Neutrophil (primary cell): ENCODE measurements around the gene MYEOV.
A peak's percentile ranks its signal among the peaks of the same experiment; 100 is the strongest.

ENCODE experiments used
- H3K27ac ChIP-seq: fragments of 200-600 bp; sonication (generic); 2 replicates; pipeline ENCODE4 v1.5.1; 2016; ENCODE audit warnings: mild to moderate bottlenecking, moderate library complexity
- H3K27me3 ChIP-seq: fragments of 200-600 bp; sonication (generic); 2 replicates; pipeline ENCODE4 v1.6.0; 2016; ENCODE audit warnings: mild to moderate bottlenecking
- H3K36me3 ChIP-seq: fragments of 200-600 bp; sonication (generic); 2 replicates; pipeline ENCODE4 v1.5.1; 2017
- H3K4me1 ChIP-seq, 2 experiments: fragments of 200-600 bp in 1 of 2; sonication (generic) in 1 of 2; 1 replicate in 1 of 2; 2 replicates in 1 of 2; pipeline versions ENCODE4 v1.5.1 to v1.6.1; 2013 to 2016; ENCODE audit warnings: low read depth in 1 of 2, low read length in 1 of 2, mild to moderate bottlenecking in 1 of 2, moderate library complexity in 1 of 2; ENCODE audit not compliant: control insufficient read depth in 1 of 2, insufficient read depth in 1 of 2
- H3K4me3 ChIP-seq, 2 experiments: fragments of 200-600 bp in 1 of 2; sonication (generic) in 1 of 2; 1 replicate in 1 of 2; 2 replicates in 1 of 2; pipeline ENCODE4 v1.5.1; 2013 to 2016; ENCODE audit warnings: low read depth in 1 of 2, low read length in 1 of 2, mild to moderate bottlenecking in 1 of 2, moderate library complexity in 1 of 2
- H3K9me3 ChIP-seq: fragments of 200-600 bp; sonication (generic); 2 replicates; pipeline ENCODE4 v1.5.1; 2016
- CTCF ChIP-seq: fragments of 200-600 bp; sonication (generic); IDR thresholded peaks from 2 replicates; pipeline ENCODE4 v1.5.1; 2016; ENCODE audit warnings: antibody characterized with exemption

Gene MYEOV

GRCh38 chr11:69310934-69311766 is 17.2 kb downstream of the MYEOV start:
- Histone ChIP-seq H3K27me3 (no peaks in the 10 kb centered on the region), H3K36me3 (no peaks in the 10 kb centered on the region), H3K9me3 (no peaks in the 10 kb centered on the region), H3K4me3 (peak overlapping the region in 1 of 2 experiments; percentile 31), H3K4me1 (peaks cover 25 to 33% of the 10 kb centered on the region in 2 experiments), H3K27ac (peak overlapping the region; percentile 76)
- no peak for TF ChIP-seq CTCF

GRCh38 chr11:69311767-69312385 is 17.9 kb downstream of the MYEOV start:
- H3K36me3 ChIP-seq = no peaks in the 10 kb centered on the region
- peak overlapping the region; percentile 20 to 31 for H3K4me3 ChIP-seq
- TF ChIP-seq CTCF = no peak
- no peaks in the 10 kb centered on the region for H3K9me3 ChIP-seq
- H3K27me3 ChIP-seq = no peaks in the 10 kb centered on the region
- H3K4me1 ChIP-seq = peaks cover 28 to 40% of the 10 kb centered on the region in 2 experiments
- peak overlapping the region; percentile 76 for H3K27ac ChIP-seq

DNA sequence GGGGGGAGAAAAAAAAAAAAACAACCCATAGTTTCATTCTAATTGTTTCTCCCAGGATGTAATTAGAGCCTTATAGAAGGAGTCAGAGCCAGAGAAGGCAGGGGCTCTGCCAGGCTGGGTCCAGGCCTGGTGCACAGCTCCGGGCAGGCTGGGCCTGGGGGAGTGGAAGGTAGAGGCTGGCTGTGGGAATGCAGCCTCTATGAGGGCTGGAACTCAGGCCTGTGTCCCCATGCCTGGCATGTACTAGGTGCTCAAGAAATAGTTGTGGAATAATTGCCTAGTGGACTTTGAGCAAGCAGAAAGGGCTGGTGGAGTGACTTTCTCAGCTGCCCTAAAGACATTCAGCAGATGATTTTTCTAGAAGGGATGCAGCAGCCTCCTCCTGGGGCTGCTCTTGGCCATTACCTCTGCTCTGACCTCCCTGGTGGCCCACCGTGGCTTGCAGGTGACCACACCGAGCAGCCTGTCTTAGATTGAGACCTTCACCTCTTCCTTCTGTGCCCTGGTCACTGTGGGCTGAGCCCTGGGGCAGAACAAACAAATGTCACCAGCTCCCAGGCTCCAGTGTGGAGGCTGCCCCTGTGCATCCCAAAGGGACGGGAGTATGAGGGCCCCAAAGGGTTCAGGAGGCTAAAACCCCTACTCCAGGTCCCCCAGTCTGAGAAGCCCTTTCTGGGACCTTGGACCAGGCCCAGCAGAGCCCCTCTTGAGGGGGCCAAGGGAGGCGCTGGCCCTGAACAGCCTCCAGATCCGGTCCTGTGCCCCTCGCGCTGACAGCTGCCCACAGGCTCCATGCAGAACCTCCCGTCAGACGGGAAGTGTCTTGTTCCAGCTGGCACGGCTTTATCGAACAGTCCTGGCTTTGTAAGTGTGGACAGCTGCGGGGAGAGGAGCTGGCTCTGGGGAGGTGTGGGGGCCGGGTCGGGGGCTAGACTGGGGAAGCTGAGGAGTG is 18.8 kb downstream of the MYEOV start:
- H3K36me3 ChIP-seq = no peaks in the 10 kb centered on the region
- no peak overlapping the region for H3K4me3 ChIP-seq
- H3K9me3 ChIP-seq = no peaks in the 10 kb centered on the region
- peaks cover 35 to 46% of the 10 kb centered on the region in 2 experiments for H3K4me1 ChIP-seq
- no peak for TF ChIP-seq CTCF
- no peaks in the 10 kb centered on the region for H3K27me3 ChIP-seq
- H3K27ac ChIP-seq = no peak overlapping the region

GRCh38 chr11:69313992-69314391 is 20.0 kb downstream of the MYEOV start:
- no peak for TF ChIP-seq CTCF
- no peaks in the 10 kb centered on the region for H3K9me3 ChIP-seq
- H3K36me3 ChIP-seq = no peaks in the 10 kb centered on the region
- no peak overlapping the region for H3K27ac ChIP-seq
- no peaks in the 10 kb centered on the region for H3K27me3 ChIP-seq
- peaks cover 35 to 46% of the 10 kb centered on the region in 2 experiments for H3K4me1 ChIP-seq
- H3K4me3 ChIP-seq = no peak overlapping the region

GRCh38 chr11:69314555-69314954 is 20.6 kb downstream of the MYEOV start:
- Histone ChIP-seq H3K9me3 (no peaks in the 10 kb centered on the region), H3K27me3 (no peaks in the 10 kb centered on the region), H3K4me3 (no peak overlapping the region), H3K36me3 (no peaks in the 10 kb centered on the region), H3K4me1 (peaks cover 35 to 46% of the 10 kb centered on the region in 2 experiments), H3K27ac (no peak overlapping the region)
- no peak for TF ChIP-seq CTCF
